Omental fat pad (tissue), 4 donors: ENCODE data around the gene WDR90. TPM values are rescaled to one million over a fixed set of nuclear protein-coding genes. Genes with fewer than 3 reads are reported as not detected.

ENCODE experiments used
- ATAC-seq: fragments of 150-250 bp; one replicate; pipeline ENCODE4 v1.9.1; 2016; ENCODE audit warnings: mild to moderate bottlenecking, moderate library complexity; ENCODE audit not compliant: low FRiP score
- DNase-seq: peaks from one replicate; pipeline ENCODE4 v3.0.0-alpha.2; 2019; ENCODE audit warnings: low spot score
- CTCF ChIP-seq, 3 donors: fragments of 450-650 bp; IDR thresholded peaks; one replicate each; pipeline ENCODE4 v1.5.1; 2016 to 2017; ENCODE audit warnings: antibody characterized with exemption in 3 of 3, mild to moderate bottlenecking in 3 of 3, moderate library complexity in 2 of 3
- total RNA-seq, 4 donors: library from RNA; depleted of rRNA; stranded (reverse); fragments of >200 nt; gene quantifications; one replicate each; pipeline ENCODE4 v1.1.0, GENCODE V29; 2016

WDR90 gene
- total RNA-seq, 4 donors from 2014 or later, result 7.0 to 25.1 (median 21.2) TPM

- ATAC-seq, result no peak
- no peak for DNase-seq
- TF ChIP-seq CTCF (IDR thresholded peaks at IDR 0.05), result no peak
Observed at GRCh38 chr16:647173-647902, 1.8 kb upstream of the WDR90 start.

- no peak for DNase-seq
- TF ChIP-seq CTCF (IDR thresholded peaks at IDR 0.05), result no peak
- no peak for ATAC-seq
Observed at GRCh38 chr16:648071-648780, 939 bp upstream of the WDR90 start.

DNA sequence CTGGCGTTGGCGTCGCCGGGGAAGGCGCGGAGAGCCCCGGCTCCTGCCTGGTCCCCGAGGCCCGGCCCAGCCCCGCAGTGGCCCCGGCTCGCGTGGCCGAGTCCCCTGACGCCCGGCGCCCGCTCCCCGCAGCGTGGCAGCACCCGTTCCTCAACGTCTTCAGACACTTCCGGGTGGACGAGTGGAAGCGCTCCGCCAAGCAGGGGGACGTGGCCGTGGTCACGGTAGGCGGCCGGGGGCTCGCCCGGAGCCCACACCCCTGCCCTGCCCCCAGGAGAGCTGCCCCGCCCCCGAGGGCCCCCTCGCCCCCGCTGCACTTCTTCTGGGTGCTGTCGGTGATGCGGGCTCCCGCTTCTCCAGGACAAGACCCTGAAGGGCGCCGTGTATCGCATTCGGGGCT lies 466 bp downstream of the WDR90 start:
- DNase-seq (no peak), ATAC-seq (no peak)
- TF ChIP-seq CTCF (IDR thresholded peaks at IDR 0.05), result no peak

DNA sequence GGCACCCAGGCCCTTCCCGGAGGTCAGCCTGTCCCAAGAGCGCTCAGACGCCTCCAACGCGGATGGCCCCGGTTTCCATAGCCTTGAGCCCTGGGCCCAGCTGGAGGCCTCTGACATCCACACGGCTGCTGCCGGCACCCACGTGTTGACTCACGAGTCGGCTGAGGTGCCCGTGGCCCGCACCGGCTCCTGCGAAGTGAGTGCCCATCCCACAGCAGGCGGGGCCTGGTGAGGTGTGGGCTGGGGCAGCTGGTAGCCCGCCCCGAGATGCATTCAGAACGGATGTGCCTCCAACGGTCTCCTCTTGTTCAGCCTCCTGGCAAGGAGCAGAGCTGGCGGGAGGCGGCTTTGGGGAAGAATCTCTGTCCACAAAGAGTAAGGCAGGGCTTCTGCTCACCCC lies 2.7 kb downstream of the WDR90 start:
- ATAC-seq (no peak), DNase-seq (no peak)
- TF ChIP-seq CTCF (IDR thresholded peaks at IDR 0.05), result no peak

DNA sequence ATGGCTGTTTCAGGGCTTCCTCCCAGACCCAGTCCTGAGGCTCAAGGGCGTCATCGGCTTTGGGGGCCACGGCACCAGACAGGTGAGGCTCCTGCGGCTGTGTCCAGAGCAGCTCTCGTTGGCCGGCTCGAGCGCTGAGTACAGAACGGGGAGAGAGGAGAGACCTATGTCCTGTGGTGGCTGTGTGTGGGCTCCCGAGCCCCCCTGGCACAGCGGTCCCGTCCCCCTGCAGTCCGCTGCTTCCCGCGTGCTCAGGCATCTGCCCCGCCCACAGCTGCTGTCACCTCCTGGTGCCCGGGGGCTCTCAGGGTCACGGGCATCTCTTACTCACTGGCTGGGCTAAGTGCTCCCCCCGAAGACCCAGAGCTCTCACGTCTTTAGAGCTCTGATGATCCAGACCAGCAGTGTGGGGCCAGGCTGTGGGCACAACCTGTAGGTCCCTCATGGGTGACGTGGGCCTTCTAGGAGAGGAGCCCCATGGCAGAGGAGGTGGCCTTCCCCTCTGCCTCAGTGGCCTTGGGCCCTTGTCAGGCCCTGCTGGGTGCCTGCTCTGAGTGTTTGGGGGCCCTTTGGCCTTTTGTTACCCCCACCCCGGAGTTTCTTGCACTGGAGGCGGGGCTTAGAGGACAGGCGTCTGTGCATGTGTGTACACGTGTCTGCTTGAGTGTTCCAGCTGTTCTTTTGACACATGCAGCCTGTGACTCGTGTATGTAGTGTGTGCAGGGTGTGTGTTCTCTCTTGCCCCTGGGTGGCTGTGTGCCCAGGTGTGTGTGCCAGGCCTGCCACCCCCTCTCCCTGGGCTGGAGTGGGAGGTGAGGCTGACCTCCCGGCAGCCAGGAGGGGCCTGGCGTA lies 3.5 kb downstream of the WDR90 start:
- TF ChIP-seq CTCF (IDR thresholded peaks at IDR 0.05), result no peak
- no peak for DNase-seq
- no peak for ATAC-seq

DNA sequence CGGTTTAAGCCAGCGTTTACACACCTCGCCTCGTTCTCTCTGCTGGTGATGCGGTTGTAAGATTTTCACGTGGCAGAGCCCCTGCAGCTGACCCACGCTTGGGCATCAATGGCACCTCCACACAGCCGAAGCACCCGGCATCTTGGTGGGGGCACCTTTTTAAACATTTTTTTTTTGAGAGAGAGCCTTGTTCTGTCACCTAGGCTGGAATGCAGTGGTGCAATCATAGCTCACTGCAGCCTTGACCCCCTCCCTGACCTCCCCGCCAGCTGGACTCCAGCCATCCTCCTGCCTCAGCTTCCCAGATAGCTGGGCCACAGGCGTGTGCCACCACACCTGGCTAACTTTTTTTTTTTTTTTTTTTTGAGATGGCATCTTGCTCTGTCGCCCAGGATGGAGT lies 4.9 kb downstream of the WDR90 start:
- DNase-seq, result no peak
- no peak for ATAC-seq
- TF ChIP-seq CTCF (IDR thresholded peaks at IDR 0.05), result no peak
